Measurements from ENCODE around the gene MYH14.
"Not testable (repeated sequence)": the region's sequence is repeated elsewhere in the genome, so short reads cannot be mapped to it uniquely, and the experiment has no call there.

The MYH14 gene

GRCh38 chr19:50196322-50196932 lies 7.0 kb upstream of the MYH14 start:
- no peak for DNase-seq

- no peak for DNase-seq
Measured at GRCh38 chr19:50197348-50197747, 6.1 kb upstream of the MYH14 start.

DNA sequence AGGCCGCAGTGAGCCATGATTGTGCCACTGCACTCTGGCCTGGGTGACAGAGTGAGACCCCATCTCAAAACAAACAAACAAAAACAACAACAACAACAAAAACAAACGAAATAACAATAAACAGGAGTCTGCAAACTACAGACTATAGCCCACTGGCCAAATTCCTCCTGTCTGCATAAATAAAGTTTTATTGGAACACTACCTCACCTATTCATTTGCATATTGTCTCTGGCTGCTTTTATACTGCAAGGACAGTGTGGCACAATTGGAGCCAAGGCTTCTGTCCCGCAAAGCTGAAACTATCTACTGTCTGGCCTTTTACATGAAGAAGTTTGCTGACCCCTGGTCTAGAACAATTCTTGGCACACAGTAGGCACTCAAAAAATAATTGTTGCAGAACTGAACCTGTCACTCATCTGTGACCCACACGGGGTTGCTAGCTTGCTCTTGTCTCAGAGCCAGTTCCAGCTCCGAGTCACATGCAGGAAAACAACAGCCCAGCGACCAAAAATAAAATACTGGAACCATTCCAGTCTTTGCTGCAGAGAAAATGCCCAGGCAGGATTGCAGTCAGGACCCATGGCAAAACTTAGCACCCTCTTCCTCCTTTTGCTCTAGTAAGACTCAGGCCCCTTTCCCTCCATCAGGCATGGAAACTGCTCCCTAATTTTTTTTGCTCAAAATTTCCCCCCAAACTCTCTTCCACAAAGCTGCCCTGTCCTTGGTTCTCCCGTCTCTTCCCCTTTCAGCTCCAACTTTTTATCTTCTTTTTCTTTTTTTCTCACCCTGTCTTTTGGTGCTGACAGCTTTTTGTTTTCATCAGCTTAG lies 4.8 kb upstream of the MYH14 start:
- DNase-seq, result no peak

DNA sequence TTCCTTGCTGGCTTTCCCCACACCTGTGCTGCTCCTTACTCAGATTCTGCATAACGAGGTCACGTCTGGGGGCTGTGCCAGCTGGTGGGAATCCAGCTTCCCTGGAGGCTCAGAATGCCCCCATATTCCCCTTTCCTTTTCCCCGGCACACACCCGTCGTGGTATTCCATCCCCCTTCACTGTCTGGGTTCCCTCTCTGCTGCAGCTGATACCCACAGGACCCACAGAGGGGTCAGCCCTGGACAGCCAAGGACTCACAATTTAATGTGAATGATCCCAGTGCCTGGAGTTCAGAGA lies 4.2 kb upstream of the MYH14 start:
- DNase-seq, result no peak

- DNase-seq, result no peak
Measured at GRCh38 chr19:50202386-50202785, 1.0 kb upstream of the MYH14 start.

GRCh38 chr19:50202962-50203280 lies 501 bp upstream of the MYH14 start:
- DNase-seq, result no peak

- no peak for DNase-seq
Measured at GRCh38 chr19:50204081-50204428, 633 bp downstream of the MYH14 start.

DNA sequence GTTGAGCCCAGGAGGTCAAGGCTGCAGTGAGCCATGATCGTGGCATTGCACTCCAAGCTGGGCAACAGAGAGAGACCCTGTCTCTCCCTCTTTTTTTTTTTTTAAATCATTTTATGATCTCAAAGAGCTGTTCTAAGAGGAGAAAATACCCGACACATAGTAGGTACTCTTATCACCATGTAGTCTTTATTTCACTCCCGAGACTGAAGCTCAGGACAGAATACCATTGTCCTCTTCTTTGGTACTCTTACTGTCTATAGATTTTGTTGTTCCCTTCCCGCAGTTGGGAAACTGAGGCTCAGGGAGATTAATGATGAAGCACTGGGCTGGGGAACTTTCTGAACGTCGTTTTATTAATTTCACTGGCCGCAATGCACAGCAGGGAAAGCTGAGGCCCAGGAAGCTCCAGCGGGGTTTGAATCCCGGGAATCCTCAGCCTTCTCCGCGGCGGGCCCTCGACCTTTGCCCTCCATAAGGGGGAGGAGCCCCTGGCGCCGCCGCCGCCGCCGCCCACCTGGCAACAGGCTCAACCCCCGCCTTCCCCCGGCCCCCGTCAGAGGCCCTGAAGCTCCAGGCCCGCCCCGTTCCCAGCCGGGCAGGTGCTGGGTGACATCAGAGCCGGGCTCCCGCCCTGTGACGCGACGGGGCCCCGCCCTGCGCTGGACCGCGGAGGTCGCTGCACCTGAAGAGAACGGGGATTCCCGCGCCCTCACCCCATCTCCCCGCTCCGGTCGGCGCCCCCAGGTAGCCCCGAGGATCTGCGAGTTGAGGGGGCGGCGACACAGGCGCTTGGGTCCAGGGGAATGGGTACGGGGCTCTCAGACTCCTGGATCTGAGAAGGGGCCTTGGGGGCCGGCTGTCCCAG lies 1.6 kb downstream of the MYH14 start:
- no peak for DNase-seq

- no peak for DNase-seq
Measured at GRCh38 chr19:50205681-50206138, 2.3 kb downstream of the MYH14 start.

DNA sequence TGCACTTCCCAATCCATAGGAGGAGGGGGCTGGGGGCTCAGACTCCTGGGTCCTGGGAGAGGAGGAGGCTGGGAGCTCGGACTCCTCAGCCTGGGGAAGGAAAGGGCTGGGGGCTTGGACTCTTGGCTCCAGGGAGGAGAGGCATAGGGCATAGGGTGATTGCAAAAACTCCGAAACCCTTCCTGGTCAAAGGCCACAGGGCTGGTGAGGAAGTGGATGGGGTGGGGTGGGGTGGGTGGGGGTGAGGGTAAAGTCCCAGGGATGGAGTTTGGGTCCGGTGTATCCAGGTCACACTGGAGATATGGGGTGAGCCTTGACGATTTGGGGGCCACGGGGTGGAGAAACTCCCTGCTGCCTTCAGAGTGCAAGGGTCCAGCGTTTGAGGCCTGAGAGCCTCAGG lies 2.8 kb downstream of the MYH14 start:
- DNase-seq, result no peak

- DNase-seq, result no peak
Measured at GRCh38 chr19:50207730-50208129, 4.3 kb downstream of the MYH14 start.

DNA sequence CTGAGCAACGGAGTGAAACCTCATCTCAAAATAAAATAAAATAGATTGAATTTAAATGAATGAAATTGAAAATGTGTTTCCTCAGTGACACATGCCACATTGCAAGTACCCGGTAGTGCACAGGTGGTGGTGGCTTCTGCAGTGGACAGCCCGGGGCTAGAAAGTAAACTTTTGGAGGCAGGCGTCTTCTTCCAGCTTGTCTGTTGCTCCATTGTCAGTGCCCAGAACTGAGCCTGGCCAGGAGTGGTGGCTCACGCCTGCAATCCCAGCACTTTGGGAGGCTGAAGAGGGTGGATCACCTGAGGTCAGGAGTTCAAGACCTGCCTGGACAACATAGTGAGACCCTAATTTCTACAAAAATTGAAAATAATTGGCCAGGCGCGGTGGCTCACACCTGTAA lies 5.7 kb downstream of the MYH14 start:
- DNase-seq, result no peak

GRCh38 chr19:50210425-50210824 lies 7.0 kb downstream of the MYH14 start:
- DNase-seq, result no peak

DNA sequence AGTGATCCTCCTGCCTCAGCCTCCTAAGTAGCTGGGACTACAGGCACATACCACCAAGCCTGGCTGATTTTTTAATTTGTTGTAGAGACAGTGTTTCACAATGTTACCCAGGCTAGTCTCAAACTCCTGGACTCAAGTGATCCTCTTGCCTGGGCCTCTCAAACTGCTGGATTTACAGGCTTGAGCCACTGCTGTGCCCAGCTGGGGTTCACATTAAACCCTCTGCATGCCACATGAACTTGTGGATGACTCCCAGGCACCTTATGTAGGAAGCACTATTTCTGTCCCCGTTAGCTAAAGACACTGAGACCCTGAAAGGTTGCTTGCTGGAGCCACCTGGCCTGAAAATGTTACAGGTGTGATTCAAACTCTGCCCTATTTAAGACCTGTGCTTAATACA lies 10.5 kb downstream of the MYH14 start:
- DNase-seq, result no peak

- no peak for DNase-seq
Measured at GRCh38 chr19:50214699-50215543, 11.5 kb downstream of the MYH14 start.

GRCh38 chr19:50215820-50216219 lies 12.4 kb downstream of the MYH14 start:
- DNase-seq, result no peak

DNA sequence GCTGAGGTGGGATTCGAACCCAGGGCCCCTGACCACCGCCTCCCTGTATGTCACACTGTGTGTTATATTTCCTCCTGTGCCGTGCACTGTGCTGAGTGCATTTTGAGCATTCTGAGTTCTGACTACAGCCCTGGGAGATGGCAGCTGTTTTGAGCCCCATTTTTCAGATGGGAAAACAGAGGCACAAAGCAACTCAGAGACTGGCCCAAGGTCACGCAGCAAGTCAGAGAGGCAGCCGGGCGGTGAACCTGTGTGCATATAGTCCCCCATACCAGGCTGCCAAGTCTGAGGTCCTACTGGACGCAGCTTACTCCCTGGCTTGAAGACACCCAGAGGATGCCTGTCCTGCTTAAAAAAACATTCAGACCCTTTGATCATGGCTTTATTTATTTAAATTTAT lies 17.7 kb downstream of the MYH14 start:
- no peak for DNase-seq

- no peak for DNase-seq
Measured at GRCh38 chr19:50222691-50223438, 19.4 kb downstream of the MYH14 start.

GRCh38 chr19:50223439-50223716 lies 20.0 kb downstream of the MYH14 start:
- DNase-seq, result no peak

GRCh38 chr19:50224986-50225747 lies 21.7 kb downstream of the MYH14 start:
- no peak for DNase-seq

DNA sequence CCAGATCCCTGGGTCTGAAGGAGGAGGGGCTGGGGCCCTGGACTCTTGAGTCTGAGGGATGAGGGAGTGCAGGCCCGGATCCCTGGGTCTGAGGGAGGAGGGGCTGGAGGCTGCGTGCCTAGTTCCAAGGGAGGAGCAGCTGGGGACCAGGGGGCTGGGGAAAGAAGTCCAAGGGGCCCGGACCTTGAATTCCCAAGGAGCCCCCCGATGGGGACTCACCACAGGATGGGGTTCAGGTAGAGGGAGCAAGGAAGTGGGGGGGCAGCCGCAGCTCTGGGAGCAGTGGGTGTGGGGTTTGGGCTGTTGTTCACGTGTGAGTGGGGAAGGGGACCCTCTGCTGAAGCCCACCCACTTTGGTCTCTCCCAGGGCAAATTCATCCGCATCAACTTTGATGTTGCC lies 23.1 kb downstream of the MYH14 start:
- no peak for DNase-seq

DNA sequence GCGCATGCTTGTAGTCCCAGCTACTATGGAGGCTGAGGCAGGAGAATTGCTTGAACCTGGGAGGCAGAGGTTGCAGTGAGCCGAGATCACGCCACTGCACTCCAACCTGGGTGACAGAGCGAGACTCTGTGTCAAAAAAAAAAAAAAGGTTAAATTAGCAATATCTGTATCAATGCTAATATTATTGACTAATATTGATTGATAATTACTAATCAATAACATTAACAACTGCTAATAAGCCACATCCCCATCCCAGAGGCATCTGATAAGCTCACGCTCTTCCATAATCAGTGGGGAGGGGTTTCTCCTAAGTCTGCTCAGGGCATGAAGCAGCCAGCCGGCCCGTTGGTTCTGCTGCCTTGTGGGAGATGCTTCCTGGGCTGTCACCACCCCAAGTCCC lies 24.7 kb downstream of the MYH14 start:
- DNase-seq, result not testable (repeated sequence)
